Lower leg skin (tissue), 4 donors: Measurements from ENCODE around the gene COX7B. TPM values are rescaled to one million over a fixed set of nuclear protein-coding genes. Genes with fewer than 3 reads are reported as not detected.
"Not testable (repeated sequence)": the region's sequence is repeated elsewhere in the genome, so short reads cannot be mapped to it uniquely, and the experiment has no call there.

ENCODE experiments used
- DNase-seq, 2 donors: peaks; one replicate each; pipeline ENCODE4 v3.0.0-alpha.2; 2019; ENCODE audit warnings: low spot score in 2 of 2
- H3K4me3 ChIP-seq: fragments of 200-600 bp; sonication (generic); 2 replicates; pipeline ENCODE4 v1.5.1; 2017; ENCODE audit warnings: mild to moderate bottlenecking, low read depth; ENCODE audit not compliant: poor library complexity, severe bottlenecking
- CTCF ChIP-seq, 3 donors: fragments of 450-650 bp; IDR thresholded peaks; one replicate each; pipeline ENCODE4 v1.5.1; 2016; ENCODE audit warnings: antibody characterized with exemption in 3 of 3, mild to moderate bottlenecking in 3 of 3, moderate library complexity in 2 of 3
- POLR2A ChIP-seq, 2 donors: fragments of 450-650 bp; IDR thresholded peaks; one replicate each; pipeline ENCODE4 v1.6.1; 2016 to 2017; ENCODE audit warnings: antibody characterized with exemption in 2 of 2, mild to moderate bottlenecking in 1 of 2, moderate library complexity in 1 of 2
- WGBS, 2 donors: methylation state at CpG; one replicate each; pipeline ENCODE4 v1.1.5; 2018; 5-methylcytosine and 5-hydroxymethylcytosine counted together
- intact Hi-C: fragments of 100-400 bp; cut with DNase I; formaldehyde crosslinking; loops from one replicate; pipeline ENCODE4 v1.15.0; 2023; ENCODE audit warnings: low total_unique reads
- total RNA-seq, 4 donors: library from RNA; depleted of rRNA; stranded (reverse); fragments of >200 nt; gene quantifications; one replicate each; pipeline ENCODE4 v1.1.0, GENCODE V29; 2016

Gene COX7B
- total RNA-seq, 4 donors from 2014 or later: 199 to 282 (median 248) TPM

GRCh38 chrX:77937291-77937690 is 38.0 kb downstream of the COX7B start:
- intact Hi-C loops: no loop called here
- no peak overlapping the region for H3K4me3 ChIP-seq
- TF ChIP-seq POLR2A (IDR thresholded peaks at IDR 0.05): no peak
- TF ChIP-seq CTCF (IDR thresholded peaks at IDR 0.05): no peak
- WGBS, 2 donors: 25 to 43% methylated on average over 3 of the region's 3 CpGs
- no peak for DNase-seq

- TF ChIP-seq CTCF (IDR thresholded peaks at IDR 0.05): no peak
- TF ChIP-seq POLR2A (IDR thresholded peaks at IDR 0.05): no peak
- WGBS, 2 donors: 78 to 97% methylated on average over 4 of the region's 4 CpGs
- intact Hi-C loops: no loop called here
- no peak overlapping the region for H3K4me3 ChIP-seq
- DNase-seq: no peak
Observed at GRCh38 chrX:77938083-77938680, 38.9 kb downstream of the COX7B start.

- WGBS, 2 donors: 91 to 96% methylated on average over 6 of the region's 6 CpGs
- intact Hi-C loops, H3K4me3 ChIP-seq, DNase-seq: not testable (repeated sequence)
Observed at GRCh38 chrX:77945031-77945430, 45.8 kb downstream of the COX7B start.

GRCh38 chrX:77945910-77946545 is 46.8 kb downstream of the COX7B start:
- WGBS, 2 donors: 89 to 92% methylated on average over 7 of the region's 7 CpGs
- intact Hi-C loops: no loop called here

GRCh38 chrX:77946571-77946970 is 47.3 kb downstream of the COX7B start:
- WGBS, 2 donors: 75 to 94% methylated on average over 2 of the region's 2 CpGs
- TF ChIP-seq POLR2A (IDR thresholded peaks at IDR 0.05) (no peak), CTCF (IDR thresholded peaks at IDR 0.05) (no peak)
- DNase-seq: no peak
- intact Hi-C loops: no loop called here
- H3K4me3 ChIP-seq: no peak overlapping the region

More at GRCh38 chrX:77945910-77946545, 46.8 kb downstream of the COX7B start:
- DNase-seq: no peak
- TF ChIP-seq POLR2A (IDR thresholded peaks at IDR 0.05) (no peak), CTCF (IDR thresholded peaks at IDR 0.05) (no peak)
- H3K4me3 ChIP-seq: no peak overlapping the region

- TF ChIP-seq POLR2A (IDR thresholded peaks at IDR 0.05) (no peak), CTCF (IDR thresholded peaks at IDR 0.05) (no peak)
- DNase-seq: no peak
- 54 to 71% methylated on average over 2 of the region's 2 CpGs for WGBS, 2 donors
- intact Hi-C loops: no loop called here
- H3K4me3 ChIP-seq: no peak overlapping the region
Observed at GRCh38 chrX:77949840-77950239, 50.6 kb downstream of the COX7B start.
